Transverse colon (tissue), 3 donors: ENCODE data around the gene ASB1.

Experiments used
- CTCF ChIP-seq, 5 experiments: fragments of 200-600 bp in 3 of 5; fragments of 450-650 bp in 2 of 5; sonication (generic) in 3 of 5; IDR thresholded peaks; 1 replicate in 2 of 5; 2 replicates in 3 of 5; pipeline ENCODE4 v1.5.1; 2016 to 2017; ENCODE audit warnings: antibody characterized with exemption in 5 of 5, inconsistent platforms in 3 of 5, mild to moderate bottlenecking in 2 of 5, moderate library complexity in 1 of 5
- EP300 ChIP-seq: sonication (generic); formaldehyde crosslinking; IDR thresholded peaks from one replicate; pipeline ENCODE4 v1.6.1; 2017; ENCODE audit warnings: antibody characterized with exemption, low read depth

- TF ChIP-seq CTCF (IDR thresholded peaks at IDR 0.05) (no peak), EP300 (no peak)
Observed at GRCh38 chr2:238423561-238424312, 3.0 kb upstream of the ASB1 start.
